H9 (cell line): ENCODE data around the gene PRICKLE1. TPM values are rescaled to one million over a fixed set of nuclear protein-coding genes. Genes with fewer than 3 reads are reported as not detected.

Source experiments
- DNase-seq: peaks from one replicate; pipeline ENCODE4 v3.0.0-alpha.2; 2017
- H2AFZ ChIP-seq: one replicate; pipeline ENCODE4 v1.6.1; 2013; ENCODE audit warnings: mild to moderate bottlenecking, low read length, control low read depth, moderate library complexity
- H2AK5ac ChIP-seq: 2 replicates; pipeline ENCODE4 v1.6.1; 2013; ENCODE audit warnings: low read length, control low read depth, mixed read lengths; ENCODE audit not compliant: insufficient read length
- H2BK120ac ChIP-seq: one replicate; pipeline ENCODE4 v1.6.1; 2013; ENCODE audit warnings: low read depth, mild to moderate bottlenecking, low read length, control low read depth, inconsistent platforms; ENCODE audit not compliant: poor library complexity, severe bottlenecking
- H2BK12ac ChIP-seq: 2 replicates; pipeline ENCODE4 v1.6.1; 2013; ENCODE audit warnings: low read length, control low read depth, mixed read lengths, low read depth; ENCODE audit not compliant: insufficient read length
- H2BK15ac ChIP-seq: 2 replicates; pipeline ENCODE4 v1.6.1; 2013; ENCODE audit warnings: low read depth, low read length, control low read depth
- H2BK20ac ChIP-seq: one replicate; pipeline ENCODE4 v1.6.1; 2013; ENCODE audit warnings: low read depth, mild to moderate bottlenecking, low read length, control low read depth, inconsistent platforms; ENCODE audit not compliant: poor library complexity, severe bottlenecking
- H2BK5ac ChIP-seq: 2 replicates; pipeline ENCODE4 v1.6.1; 2013; ENCODE audit warnings: low read length, control low read depth, mixed read lengths; ENCODE audit not compliant: insufficient read length
- H3K14ac ChIP-seq: 2 replicates; pipeline ENCODE4 v1.6.1; 2013; ENCODE audit warnings: low read length, control low read depth; ENCODE audit not compliant: insufficient read depth
- H3K18ac ChIP-seq: 2 replicates; pipeline ENCODE4 v1.6.1; 2013; ENCODE audit warnings: low read depth, mild to moderate bottlenecking, mixed read lengths, low read length, control low read depth; ENCODE audit not compliant: insufficient read length
- H3K23ac ChIP-seq: 2 replicates; pipeline ENCODE4 v1.6.1; 2013; ENCODE audit warnings: low read length, control low read depth, mixed read lengths, low read depth; ENCODE audit not compliant: insufficient read length
- H3K23me2 ChIP-seq: 2 replicates; pipeline ENCODE4 v1.6.1; 2013; ENCODE audit warnings: low read depth, mild to moderate bottlenecking, mixed read lengths, low read length, control low read depth; ENCODE audit not compliant: insufficient read length, poor library complexity, severe bottlenecking
- H3K27ac ChIP-seq: 2 replicates; pipeline ENCODE4 v1.5.1; 2013; ENCODE audit warnings: low read length, control low read depth, mixed read lengths, low read depth; ENCODE audit not compliant: insufficient read length
- H3K27me3 ChIP-seq: 2 replicates; pipeline ENCODE4 v1.6.1; 2013; ENCODE audit warnings: low read length, control low read depth, inconsistent platforms; ENCODE audit not compliant: insufficient read depth
- H3K4ac ChIP-seq: 2 replicates; pipeline ENCODE4 v1.6.1; 2013; ENCODE audit warnings: low read depth, mild to moderate bottlenecking, control low read depth, inconsistent platforms, low read length, moderate library complexity
- H3K4me1 ChIP-seq: 2 replicates; pipeline ENCODE4 v1.6.1; 2013; ENCODE audit warnings: low read length, control low read depth, inconsistent platforms; ENCODE audit not compliant: insufficient read depth
- H3K4me2 ChIP-seq: 2 replicates; pipeline ENCODE4 v1.6.1; 2013; ENCODE audit warnings: low read length, control low read depth, mixed read lengths; ENCODE audit not compliant: insufficient read length, insufficient read depth
- H3K56ac ChIP-seq: 2 replicates; pipeline ENCODE4 v1.6.1; 2013; ENCODE audit warnings: low read depth, mild to moderate bottlenecking, mixed read lengths, low read length, control low read depth; ENCODE audit not compliant: insufficient read length
- H3K79me1 ChIP-seq: 2 replicates; pipeline ENCODE4 v1.6.1; 2013; ENCODE audit warnings: low read depth, mild to moderate bottlenecking, moderate library complexity, low read length, control low read depth, inconsistent platforms; ENCODE audit not compliant: insufficient read depth, poor library complexity, severe bottlenecking
- H3K79me2 ChIP-seq: 2 replicates; pipeline ENCODE4 v1.6.1; 2013; ENCODE audit warnings: low read length, control low read depth, inconsistent platforms; ENCODE audit not compliant: insufficient read depth
- H3K9ac ChIP-seq: 2 replicates; pipeline ENCODE4 v1.6.1; 2013; ENCODE audit warnings: low read length, control low read depth, mixed read lengths; ENCODE audit not compliant: insufficient read length; ENCODE audit errors: extremely low read depth
- H3K9me3 ChIP-seq: one replicate; pipeline ENCODE4 v1.6.1; 2013; ENCODE audit warnings: low read depth, low read length, inconsistent platforms; ENCODE audit not compliant: control insufficient read depth
- H3T11ph ChIP-seq: one replicate; pipeline ENCODE4 v1.6.1; 2013; ENCODE audit warnings: mild to moderate bottlenecking, low read length, control low read depth, inconsistent platforms
- H4K20me1 ChIP-seq: one replicate; pipeline ENCODE4 v1.6.1; 2013; ENCODE audit not compliant: control insufficient read depth, insufficient read length, insufficient read depth
- H4K5ac ChIP-seq: 2 replicates; pipeline ENCODE4 v1.6.1; 2013; ENCODE audit warnings: low read depth, mild to moderate bottlenecking, mixed read lengths, low read length, control low read depth; ENCODE audit not compliant: insufficient read length
- H4K8ac ChIP-seq: replicated peaks from 2 replicates; pipeline ENCODE4 v1.6.1; 2013; ENCODE audit warnings: low read length, control low read depth, mixed read lengths, low read depth; ENCODE audit not compliant: insufficient read length
- H4K91ac ChIP-seq: 2 replicates; pipeline ENCODE4 v1.6.1; 2013; ENCODE audit warnings: low read depth, mild to moderate bottlenecking, moderate library complexity, mixed read lengths, low read length, control low read depth; ENCODE audit not compliant: insufficient read length
- H3K27ac Mint-ChIP-seq, 3 experiments: 2 replicates in 2 of 3; 3 replicates in 1 of 3; pipeline ENCODE4 v1.8.0; 2020 to 2021; ENCODE audit warnings: mixed read lengths in 3 of 3, mild to moderate bottlenecking in 1 of 3, moderate library complexity in 1 of 3
- H3K27me3 Mint-ChIP-seq: 2 replicates; pipeline ENCODE4 v1.8.0; 2021; ENCODE audit warnings: low read depth, mild to moderate bottlenecking, moderate library complexity, mixed read lengths
- H3K36me3 Mint-ChIP-seq, 3 experiments: 2 replicates in 2 of 3; 3 replicates in 1 of 3; pipeline ENCODE4 v1.8.0; 2020 to 2021; ENCODE audit warnings: low read depth in 3 of 3, mixed read lengths in 3 of 3; ENCODE audit not compliant: insufficient read depth in 1 of 3
- H3K4me1 Mint-ChIP-seq, 2 experiments: 2 replicates each; pipeline ENCODE4 v1.8.0; 2020; ENCODE audit warnings: mixed read lengths in 2 of 2
- H3K4me3 Mint-ChIP-seq, 2 experiments: 2 replicates in 1 of 2; 3 replicates in 1 of 2; pipeline ENCODE4 v1.8.0; 2020 to 2021; ENCODE audit warnings: mild to moderate bottlenecking in 2 of 2, mixed read lengths in 2 of 2, moderate library complexity in 1 of 2
- H3K9me3 Mint-ChIP-seq, 2 experiments: 2 replicates in 1 of 2; 3 replicates in 1 of 2; pipeline ENCODE4 v1.8.0; 2020; ENCODE audit warnings: mild to moderate bottlenecking in 2 of 2, mixed read lengths in 2 of 2, moderate library complexity in 1 of 2
- WGBS: extraction: QIAGEN DNeasy Blood & Tissue Kit; methylation state at CpG from one replicate; pipeline ENCODE4 v1.1.7; 2013; ENCODE audit warnings: missing lambda C conversion rate, low lambda C conversion rate, mixed read lengths; ENCODE audit not compliant: insufficient read length; ENCODE audit errors: extremely low coverage; 5-methylcytosine and 5-hydroxymethylcytosine counted together
- total RNA-seq: library from RNA; stranded (reverse); gene quantifications from 2 replicates; pipeline ENCODE4 v1.2.1, GENCODE V29; 2021
- TF ChIP-seq, protein P1 (sequence below): fragments of 200-600 bp; sonication (generic); conservative IDR thresholded peaks from 3 replicates; pipeline ENCODE4 v1.8.0; 2021; ENCODE audit warnings: antibody characterized with exemption, mild to moderate bottlenecking

Gene PRICKLE1
- total RNA-seq, 1 experiment from 2014 or later = 20.5 TPM

DNA sequence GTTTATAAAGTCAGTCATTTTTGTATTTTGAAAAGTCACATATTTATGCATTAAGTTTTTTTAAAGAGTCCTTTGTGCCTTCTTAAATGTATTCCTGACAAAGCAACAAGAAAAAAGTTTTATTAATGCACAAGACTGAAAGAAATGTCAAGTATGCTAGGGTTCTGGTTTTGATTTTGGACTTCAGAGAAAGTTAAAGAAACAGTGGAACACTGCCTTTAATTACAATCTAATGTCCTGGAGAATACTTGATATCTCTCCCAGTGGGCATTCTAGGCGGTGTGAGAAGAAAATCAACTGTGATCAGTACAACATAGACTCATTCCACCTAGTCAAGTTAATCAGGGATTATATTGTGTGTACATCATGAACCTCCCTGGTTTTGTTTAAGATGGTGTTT, 49.9 kb downstream of the PRICKLE1 start:
- no peaks in the 10 kb centered on the region for H3K4me1 ChIP-seq
- no peaks in the 10 kb centered on the region for H3K23me2 ChIP-seq
- no peak overlapping the region for H3K18ac ChIP-seq
- no peak overlapping the region for H3K27ac ChIP-seq
- Mint-ChIP-seq H3K9me3 (no peaks in the 10 kb centered on the region), H3K27ac (no peak overlapping the region), H3K4me1 (peaks cover 5 to 6% of the 10 kb centered on the region in 2 experiments), H3K36me3 (no peaks in the 10 kb centered on the region), H3K27me3 (peaks cover 22% of the 10 kb centered on the region), H3K4me3 (no peak overlapping the region)
- TF ChIP-seq, protein P1, sequence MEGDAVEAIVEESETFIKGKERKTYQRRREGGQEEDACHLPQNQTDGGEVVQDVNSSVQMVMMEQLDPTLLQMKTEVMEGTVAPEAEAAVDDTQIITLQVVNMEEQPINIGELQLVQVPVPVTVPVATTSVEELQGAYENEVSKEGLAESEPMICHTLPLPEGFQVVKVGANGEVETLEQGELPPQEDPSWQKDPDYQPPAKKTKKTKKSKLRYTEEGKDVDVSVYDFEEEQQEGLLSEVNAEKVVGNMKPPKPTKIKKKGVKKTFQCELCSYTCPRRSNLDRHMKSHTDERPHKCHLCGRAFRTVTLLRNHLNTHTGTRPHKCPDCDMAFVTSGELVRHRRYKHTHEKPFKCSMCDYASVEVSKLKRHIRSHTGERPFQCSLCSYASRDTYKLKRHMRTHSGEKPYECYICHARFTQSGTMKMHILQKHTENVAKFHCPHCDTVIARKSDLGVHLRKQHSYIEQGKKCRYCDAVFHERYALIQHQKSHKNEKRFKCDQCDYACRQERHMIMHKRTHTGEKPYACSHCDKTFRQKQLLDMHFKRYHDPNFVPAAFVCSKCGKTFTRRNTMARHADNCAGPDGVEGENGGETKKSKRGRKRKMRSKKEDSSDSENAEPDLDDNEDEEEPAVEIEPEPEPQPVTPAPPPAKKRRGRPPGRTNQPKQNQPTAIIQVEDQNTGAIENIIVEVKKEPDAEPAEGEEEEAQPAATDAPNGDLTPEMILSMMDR = no peak
- H3K27me3 ChIP-seq = no peaks in the 10 kb centered on the region
- H2BK20ac ChIP-seq = no peak overlapping the region
- H4K20me1 ChIP-seq = no peaks in the 10 kb centered on the region
- no peaks in the 10 kb centered on the region for H3K79me2 ChIP-seq
- H2BK120ac ChIP-seq = no peak overlapping the region
- no peak overlapping the region for H3K14ac ChIP-seq
- H2AK5ac ChIP-seq = no peak overlapping the region
- H3T11ph ChIP-seq = no peak overlapping the region
- no peak overlapping the region for H4K8ac ChIP-seq
- H3K56ac ChIP-seq = no peak overlapping the region
- H3K79me1 ChIP-seq = no peaks in the 10 kb centered on the region
- WGBS = no CpG with 5 or more reads among the region's 1 CpG
- H3K4ac ChIP-seq = no peak overlapping the region
- H2BK12ac ChIP-seq = no peak overlapping the region
- no peak overlapping the region for H4K5ac ChIP-seq
- H2BK15ac ChIP-seq = no peak overlapping the region
- H2BK5ac ChIP-seq = no peak overlapping the region
- H3K23ac ChIP-seq = no peak overlapping the region
- no peaks in the 10 kb centered on the region for H3K9me3 ChIP-seq
- H2AFZ ChIP-seq = no peak overlapping the region
- no peak overlapping the region for H3K4me2 ChIP-seq
- DNase-seq = no peak
- no peak overlapping the region for H4K91ac ChIP-seq
- H3K9ac ChIP-seq = no peak overlapping the region
